IMR-90 (cell line): ENCODE data around the gene EGFR. TPM values are rescaled to one million over a fixed set of nuclear protein-coding genes. Genes with fewer than 3 reads are reported as not detected.
A peak's percentile ranks its signal among the peaks of the same experiment; 100 is the strongest.

ENCODE experiments used
- ATAC-seq: fragments of 200-7000 bp; cut with Tn5 transposase; 2 replicates; pipeline ENCODE4 v1.9.1; 2020; ENCODE audit warnings: low read depth, mild to moderate bottlenecking, moderate library complexity
- BruUV-seq: library from RNA; stranded (reverse); fragments of 400-500 nt; replicated peaks from 2 replicates; lab custom pipeline; 2021; lab: Mats Ljungman, UMichigan
- CTCF ChIA-PET: fragments of 300-600 bp; formaldehyde crosslinking; extraction: SDS; loops from one replicate; lab custom pipeline; 2021; ENCODE audit warnings: antibody characterized with exemption; lab: Yijun Ruan, JAX
- POLR2A ChIA-PET: fragments of 300-600 bp; sonication (Branson Sonifier 250); formaldehyde crosslinking; loops from one replicate; lab custom pipeline; 2022; ENCODE audit warnings: antibody characterized with exemption; ENCODE audit not compliant: unreplicated experiment; lab: Charles Lee
- DNase-seq: peaks from one replicate; pipeline ENCODE4 v3.0.0; 2013
- H2AFZ ChIP-seq: replicated peaks from 2 replicates; pipeline ENCODE3; 2013; ENCODE audit warnings: low read length, mild to moderate bottlenecking; ENCODE audit not compliant: poor library complexity
- H2AK5ac ChIP-seq: 2 replicates; pipeline ENCODE4 v1.6.1; 2013; ENCODE audit warnings: low read depth, low read length, inconsistent platforms
- H2AK9ac ChIP-seq: replicated peaks from 2 replicates; pipeline ENCODE3; 2013; ENCODE audit warnings: mild to moderate bottlenecking, low read depth, low read length, moderate library complexity; ENCODE audit not compliant: poor library complexity
- H2BK120ac ChIP-seq: 2 replicates; pipeline ENCODE4 v1.6.1; 2013; ENCODE audit warnings: low read depth, low read length, inconsistent platforms
- H2BK15ac ChIP-seq: 3 replicates; pipeline ENCODE4 v1.6.1; 2013; ENCODE audit warnings: low read depth, low read length, inconsistent platforms
- H2BK20ac ChIP-seq: 2 replicates; pipeline ENCODE4 v1.6.1; 2013; ENCODE audit warnings: low read depth, mild to moderate bottlenecking, inconsistent platforms, low read length, moderate library complexity
- H2BK5ac ChIP-seq: 2 replicates; pipeline ENCODE4 v1.6.1; 2013; ENCODE audit warnings: mild to moderate bottlenecking, low read depth, low read length, inconsistent platforms; ENCODE audit not compliant: poor library complexity, severe bottlenecking
- H3K14ac ChIP-seq: replicated peaks from 2 replicates; pipeline ENCODE4 v1.6.1; 2013; ENCODE audit warnings: low read depth, low read length, inconsistent platforms
- H3K18ac ChIP-seq: 2 replicates; pipeline ENCODE4 v1.6.1; 2013; ENCODE audit warnings: low read depth, low read length, control low read depth
- H3K23ac ChIP-seq: 2 replicates; pipeline ENCODE4 v1.6.1; 2013; ENCODE audit warnings: low read depth, low read length, inconsistent platforms
- H3K27ac ChIP-seq: 2 replicates; pipeline ENCODE4 v1.5.1; 2013; ENCODE audit warnings: mild to moderate bottlenecking, control low read depth, low read length; ENCODE audit not compliant: insufficient read depth
- H3K27me3 ChIP-seq: 2 replicates; pipeline ENCODE4 v1.6.1; 2013; ENCODE audit warnings: low read length; ENCODE audit not compliant: control insufficient read depth, insufficient read depth
- H3K36me3 ChIP-seq: 2 replicates; pipeline ENCODE4 v1.6.1; 2013; ENCODE audit warnings: low read length, mixed read lengths; ENCODE audit not compliant: control insufficient read depth, insufficient read depth
- H3K4ac ChIP-seq: 2 replicates; pipeline ENCODE4 v1.6.1; 2013; ENCODE audit warnings: low read depth, low read length, inconsistent platforms
- H3K4me1 ChIP-seq: 2 replicates; pipeline ENCODE4 v1.6.1; 2013; ENCODE audit warnings: low read length, mixed read lengths; ENCODE audit not compliant: control insufficient read depth, insufficient read depth
- H3K4me2 ChIP-seq: 2 replicates; pipeline ENCODE4 v1.6.1; 2013; ENCODE audit warnings: low read depth, mild to moderate bottlenecking, control low read depth, low read length, moderate library complexity
- H3K4me3 ChIP-seq: 2 replicates; pipeline ENCODE4 v1.5.1; 2013; ENCODE audit warnings: low read depth, mild to moderate bottlenecking, control low read depth, low read length, moderate library complexity; ENCODE audit not compliant: insufficient read depth
- H3K56ac ChIP-seq: 2 replicates; pipeline ENCODE4 v1.6.1; 2013; ENCODE audit warnings: low read length, inconsistent platforms; ENCODE audit not compliant: insufficient read depth; ENCODE audit errors: extremely low read depth
- H3K79me1 ChIP-seq, 2 experiments: 2 replicates each; pipeline ENCODE4 v1.6.1; 2013; ENCODE audit warnings: low read length in 2 of 2, inconsistent platforms in 1 of 2, low read depth in 1 of 2
- H3K9ac ChIP-seq: 2 replicates; pipeline ENCODE4 v1.6.1; 2013; ENCODE audit warnings: low read depth, low read length, control low read depth
- H3K9me1 ChIP-seq: 2 replicates; pipeline ENCODE4 v1.6.1; 2013; ENCODE audit warnings: low read length, inconsistent platforms; ENCODE audit not compliant: insufficient read depth
- H3K9me3 ChIP-seq: 2 replicates; pipeline ENCODE4 v1.6.1; 2013; ENCODE audit warnings: low read length; ENCODE audit not compliant: control insufficient read depth, insufficient read depth
- H4K20me1 ChIP-seq: 2 replicates; pipeline ENCODE4 v1.6.1; 2013; ENCODE audit warnings: low read length, inconsistent platforms; ENCODE audit not compliant: insufficient read depth
- H4K5ac ChIP-seq: 2 replicates; pipeline ENCODE4 v1.6.1; 2013; ENCODE audit warnings: mild to moderate bottlenecking, low read depth, low read length, control low read depth
- H4K8ac ChIP-seq, 2 experiments: 2 replicates each; pipeline ENCODE4 v1.6.1; 2013; ENCODE audit warnings: low read depth in 2 of 2, low read length in 2 of 2, control low read depth in 1 of 2, inconsistent platforms in 1 of 2
- H4K91ac ChIP-seq: 2 replicates; pipeline ENCODE4 v1.6.1; 2013; ENCODE audit warnings: low read depth, low read length, inconsistent platforms; ENCODE audit not compliant: insufficient read depth
- CEBPB ChIP-seq: IDR thresholded peaks from 2 replicates; pipeline ENCODE4 v1.6.1; 2012; ENCODE audit warnings: low read depth, low read length, improper control_type of control experiment
- RCOR1 ChIP-seq: IDR thresholded peaks from 2 replicates; pipeline ENCODE4 v1.6.1; 2012; ENCODE audit warnings: mild to moderate bottlenecking, low read length, improper control_type of control experiment; ENCODE audit not compliant: insufficient replicate concordance
- WGBS, 2 experiments: methylation state at CpG; one replicate each; pipeline versions ENCODE4 v1.1.5 to v1.1.7; 2013; ENCODE audit warnings: missing lambda C conversion rate in 2 of 2; ENCODE audit not compliant: insufficient read length in 1 of 2; ENCODE audit errors: extremely low coverage in 2 of 2; 5-methylcytosine and 5-hydroxymethylcytosine counted together
- dilution Hi-C: fragments of 300-500 bp; cut with HindIII; formaldehyde crosslinking; loops from one replicate; pipeline ENCODE4 v1.14.3; 2018; ENCODE audit warnings: low sequenced_read_pairs; ENCODE audit not compliant: unreplicated experiment
- in situ Hi-C: fragments of 300-500 bp; cut with MboI; formaldehyde crosslinking; loops from 3 replicates; pipeline ENCODE4 v1.14.3; 2019; ENCODE audit warnings: low sequenced_read_pairs, inconsistent platforms, mixed read lengths
- intact Hi-C: fragments of 100-400 bp; cut with micrococcal nuclease; formaldehyde crosslinking; loops from 2 replicates; pipeline ENCODE4 v1.10.0; 2022
- polyA plus RNA-seq, 3 experiments: library from polyadenylated mRNA; depleted of rRNA; stranded (reverse); fragments of >200 nt; gene quantifications; 2 replicates each; pipeline ENCODE4 v1.2.3, GENCODE V29; 2012; ENCODE audit warnings: low replicate concordance in 1 of 3
- total RNA-seq: library from RNA; depleted of rRNA; stranded (reverse); fragments of >200 nt; gene quantifications from 2 replicates; pipeline ENCODE4 v1.2.3, GENCODE V29; 2012

The EGFR gene
- total and polyA plus RNA-seq, 2 of the 4 experiments (the other 2 are of a cell fraction), result 36.9 to 60.4 TPM

- Histone ChIP-seq H2BK5ac (peak overlapping the region; percentile 38), H2AK9ac (no peak overlapping the region), H3K4me3 (no peak overlapping the region), H4K20me1 (no peaks in the 10 kb centered on the region), H2BK120ac (peak overlapping the region; percentile 77), H4K8ac (peak overlapping the region in 1 of 2 experiments; percentile 28; a peak in 2 of 4 replicates), H3K79me1 (peaks cover 4 to 6% of the 10 kb centered on the region in 2 experiments; a peak in 2 of 4 replicates), H3K27me3 (no peaks in the 10 kb centered on the region), H2AFZ (peak overlapping the region; percentile 56), H3K9me1 (peaks cover 21% of the 10 kb centered on the region), H4K5ac (no peak overlapping the region; the same call in 1 of the 2 replicates), H2BK20ac (peak overlapping the region; percentile 57), H3K9me3 (no peaks in the 10 kb centered on the region), H2BK15ac (no peak overlapping the region), H3K14ac (peak overlapping the region; percentile 52; the same call in 1 of the 2 replicates), H3K56ac (no peak overlapping the region), H3K4me1 (peaks cover 24% of the 10 kb centered on the region), H3K9ac (no peak overlapping the region), H3K36me3 (peaks cover 4% of the 10 kb centered on the region), H2AK5ac (peak overlapping the region; percentile 31; the same call in 1 of the 2 replicates), H3K27ac (0 out of 2 replicates have a peak overlapping the region, but pooled peaks have one; percentile 8), H3K23ac (peak overlapping the region; percentile 45; the same call in 1 of the 2 replicates), H3K4me2 (0 out of 2 replicates have a peak overlapping the region, but pooled peaks have one; percentile 14), H3K18ac (peak overlapping the region; percentile 60; the same call in 1 of the 2 replicates), H4K91ac (0 out of 2 replicates have a peak overlapping the region, but pooled peaks have one; percentile 37), H3K4ac (peak overlapping the region; percentile 54; the same call in 1 of the 2 replicates)
- in situ Hi-C loops (no loop called here), dilution Hi-C loops (no loop called here), intact Hi-C loops (loop anchor here (5.0 kb wide), 1 partner anchor 33 kb away; no protein-coding TSS in a partner anchor)
- TF ChIP-seq RCOR1 (no peak), CEBPB (peak; percentile 79; the same call in 1 of the 2 replicates)
- POLR2A ChIA-PET, result no interaction called here
- no CpG with 5 or more reads among the region's 5 CpGs for WGBS, 2 experiments
- BruUV-seq, result no TSS peak
- CTCF ChIA-PET, result no interaction called here
- peak; percentile 65 for ATAC-seq
- peak; percentile 81 for DNase-seq
Observed at GRCh38 chr7:55214707-55215106, 195.9 kb downstream of the EGFR start.
